BLaER1 (cell line): ENCODE measurements around the gene PPP1R8.

Experiments used
- H3K27ac ChIP-seq: shearing (Covaris generic); formaldehyde crosslinking; 2 replicates; pipeline ENCODE4 v1.8.1; 2022
- H3K27me3 ChIP-seq: shearing (Covaris generic); formaldehyde crosslinking; 2 replicates; pipeline ENCODE4 v1.8.1; 2022
- H3K36me3 ChIP-seq: shearing (Covaris generic); formaldehyde crosslinking; 2 replicates; pipeline ENCODE4 v1.8.1; 2022
- H3K4me1 ChIP-seq: shearing (Covaris generic); formaldehyde crosslinking; 2 replicates; pipeline ENCODE4 v1.8.1; 2022
- H3K4me2 ChIP-seq: shearing (Covaris generic); formaldehyde crosslinking; 2 replicates; pipeline ENCODE4 v1.8.1; 2022
- H3K4me3 ChIP-seq: shearing (Covaris generic); formaldehyde crosslinking; 2 replicates; pipeline ENCODE4 v1.8.1; 2022
- H3K9ac ChIP-seq: shearing (Covaris generic); formaldehyde crosslinking; 2 replicates; pipeline ENCODE4 v1.8.1; 2022
- H3K9me3 ChIP-seq: shearing (Covaris generic); formaldehyde crosslinking; 2 replicates; pipeline ENCODE4 v1.8.1; 2022
- H4K20me1 ChIP-seq: shearing (Covaris generic); formaldehyde crosslinking; 2 replicates; pipeline ENCODE4 v1.8.1; 2022
- Cebpa-rat ChIP-seq: shearing (Covaris generic); IDR thresholded peaks from 2 replicates; pipeline ENCODE4 v1.8.1; 2022

Gene PPP1R8

GRCh38 chr1:27886744-27887143 lies 56.2 kb downstream of the PPP1R8 start:
- H3K4me1 ChIP-seq, result peaks cover 64% of the 10 kb centered on the region
- H4K20me1 ChIP-seq, result peaks cover 7% of the 10 kb centered on the region; the same call in 1 of the 2 replicates

GRCh38 chr1:27887215-27888021 lies 56.8 kb downstream of the PPP1R8 start:
- TF ChIP-seq Cebpa-rat, result no peak
- Histone ChIP-seq H3K27me3 (no peaks in the 10 kb centered on the region), H3K4me1 (peaks cover 71% of the 10 kb centered on the region), H3K4me3 (no peak overlapping the region), H3K27ac (peak overlapping the region; percentile 2; the same call in 1 of the 2 replicates), H3K9ac (no peak overlapping the region), H3K9me3 (no peaks in the 10 kb centered on the region), H3K4me2 (peak overlapping the region; percentile 61), H3K36me3 (peaks cover 84% of the 10 kb centered on the region), H4K20me1 (peaks cover 7% of the 10 kb centered on the region; the same call in 1 of the 2 replicates)

More at GRCh38 chr1:27886744-27887143, 56.2 kb downstream of the PPP1R8 start:
- Histone ChIP-seq H3K27me3 (no peaks in the 10 kb centered on the region), H3K9ac (no peak overlapping the region), H3K9me3 (no peaks in the 10 kb centered on the region), H3K27ac (peak overlapping the region; percentile 2; the same call in 1 of the 2 replicates), H3K36me3 (peaks cover 84% of the 10 kb centered on the region), H3K4me3 (no peak overlapping the region), H3K4me2 (peak overlapping the region; percentile 61)
- no peak for TF ChIP-seq Cebpa-rat

GRCh38 chr1:27889506-27889905 lies 58.9 kb downstream of the PPP1R8 start:
- no peaks in the 10 kb centered on the region for H3K27me3 ChIP-seq
- H3K4me3 ChIP-seq, result no peak overlapping the region
- H3K9me3 ChIP-seq, result no peaks in the 10 kb centered on the region
- H3K27ac ChIP-seq, result no peak overlapping the region
- H4K20me1 ChIP-seq, result peaks cover 7% of the 10 kb centered on the region; the same call in 1 of the 2 replicates
- no peak overlapping the region for H3K4me2 ChIP-seq
- no peak for TF ChIP-seq Cebpa-rat
- peaks cover 65% of the 10 kb centered on the region for H3K4me1 ChIP-seq
- H3K36me3 ChIP-seq, result peaks cover 84% of the 10 kb centered on the region
- H3K9ac ChIP-seq, result no peak overlapping the region

DNA sequence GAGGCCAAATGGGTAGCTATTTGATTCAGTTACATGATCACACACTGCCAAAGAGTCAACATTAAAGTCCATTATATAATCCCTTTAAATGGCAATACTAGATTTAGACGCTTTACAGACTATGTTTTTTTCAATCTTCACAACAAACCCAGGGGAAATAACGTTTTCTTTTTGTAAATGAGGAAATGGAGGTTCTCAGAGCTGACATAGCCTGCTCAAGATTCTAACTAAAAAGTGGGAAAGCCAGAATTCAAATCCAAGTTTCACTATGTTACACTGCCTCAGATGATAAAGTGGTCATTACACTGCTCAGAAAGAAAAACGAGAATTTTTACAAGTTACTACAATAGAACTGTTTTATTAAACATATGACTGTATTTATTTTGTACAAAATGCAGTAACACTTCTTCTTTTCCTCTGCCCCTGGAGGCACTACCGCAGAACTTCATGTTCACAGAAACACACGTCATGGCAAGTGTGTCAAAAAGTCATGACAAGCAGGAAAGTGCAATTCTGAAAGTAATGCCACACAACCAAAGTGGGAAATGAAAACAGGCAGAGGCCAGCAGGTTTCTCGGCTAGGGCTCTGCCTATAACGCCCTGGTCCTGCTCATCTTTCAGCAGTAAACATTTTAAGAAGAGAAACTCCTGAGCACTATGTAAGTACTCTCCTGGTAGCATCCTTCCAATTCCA lies 60.8 kb downstream of the PPP1R8 start:
- Histone ChIP-seq H3K9ac (no peak overlapping the region), H3K4me3 (no peak overlapping the region), H3K4me1 (peaks cover 46% of the 10 kb centered on the region), H4K20me1 (peaks cover 7% of the 10 kb centered on the region; the same call in 1 of the 2 replicates), H3K27ac (no peak overlapping the region), H3K27me3 (no peaks in the 10 kb centered on the region), H3K4me2 (peak overlapping the region; percentile 27; the same call in 1 of the 2 replicates), H3K36me3 (peaks cover 84% of the 10 kb centered on the region), H3K9me3 (no peaks in the 10 kb centered on the region)
- TF ChIP-seq Cebpa-rat, result no peak

GRCh38 chr1:27894521-27894920 lies 63.9 kb downstream of the PPP1R8 start:
- Histone ChIP-seq H3K4me2 (no peak overlapping the region), H3K9me3 (no peaks in the 10 kb centered on the region), H3K36me3 (peaks cover 96% of the 10 kb centered on the region), H3K27ac (no peak overlapping the region), H4K20me1 (peaks cover 6% of the 10 kb centered on the region; the same call in 1 of the 2 replicates), H3K4me1 (peaks cover 28% of the 10 kb centered on the region; the same call in 1 of the 2 replicates), H3K4me3 (no peak overlapping the region), H3K9ac (no peak overlapping the region), H3K27me3 (no peaks in the 10 kb centered on the region)
- TF ChIP-seq Cebpa-rat, result no peak
